Hepatocyte (in vitro differentiated cells): ENCODE results near the gene TMEM121.

Experiments used
- CTCF ChIP-seq: fragments of 200-600 bp; sonication (generic); IDR thresholded peaks from 2 replicates; pipeline ENCODE4 v1.5.1; 2016; ENCODE audit warnings: antibody characterized with exemption, mild to moderate bottlenecking; ENCODE audit not compliant: poor library complexity
- EZH2 ChIP-seq: fragments of 200-600 bp; sonication (generic); IDR thresholded peaks from 2 replicates; pipeline ENCODE4 v1.6.1; 2016; ENCODE audit warnings: antibody characterized with exemption, mild to moderate bottlenecking, borderline replicate concordance

GRCh38 chr14:105570482-105570881 is 44.1 kb downstream of the TMEM121 start:
- TF ChIP-seq CTCF (no peak), EZH2 (no peak)
